SK-N-DZ (cell line): ENCODE data around the gene COL5A1.
"Not testable (repeated sequence)": the region's sequence is repeated elsewhere in the genome, so short reads cannot be mapped to it uniquely, and the experiment has no call there.

Experiments used
- DNase-seq: peaks from one replicate; pipeline ENCODE4 v3.0.0-alpha.2; 2015; ENCODE audit warnings: low spot score

Gene COL5A1

GRCh38 chr9:134707731-134708671 lies 66.4 kb downstream of the COL5A1 start:
- no peak for DNase-seq

GRCh38 chr9:134708672-134709038 lies 67.1 kb downstream of the COL5A1 start:
- DNase-seq: no peak

GRCh38 chr9:134709512-134710270 lies 68.1 kb downstream of the COL5A1 start:
- DNase-seq: no peak

- no peak for DNase-seq
These were observed 68.6 kb downstream of the COL5A1 start for GRCh38 chr9:134710271-134710540.

GRCh38 chr9:134710901-134711300 lies 69.3 kb downstream of the COL5A1 start:
- no peak for DNase-seq

GRCh38 chr9:134712243-134712642 lies 70.6 kb downstream of the COL5A1 start:
- no peak for DNase-seq

- no peak for DNase-seq
These were observed 71.3 kb downstream of the COL5A1 start for GRCh38 chr9:134712926-134713325.

- not testable (repeated sequence) for DNase-seq
These were observed 73.9 kb downstream of the COL5A1 start for GRCh38 chr9:134715536-134715935.

- DNase-seq: no peak
These were observed 74.5 kb downstream of the COL5A1 start for GRCh38 chr9:134716067-134716466.

- no peak for DNase-seq
These were observed 75.5 kb downstream of the COL5A1 start for GRCh38 chr9:134717056-134717455.

- no peak for DNase-seq
These were observed 76.5 kb downstream of the COL5A1 start for GRCh38 chr9:134717924-134718645.

- no peak for DNase-seq
These were observed 77.7 kb downstream of the COL5A1 start for GRCh38 chr9:134719331-134719730.

- no peak for DNase-seq
These were observed 78.6 kb downstream of the COL5A1 start for GRCh38 chr9:134720136-134720753.

- DNase-seq: no peak
These were observed 79.2 kb downstream of the COL5A1 start for GRCh38 chr9:134720796-134721195.

GRCh38 chr9:134721344-134721743 lies 79.7 kb downstream of the COL5A1 start:
- no peak for DNase-seq

- no peak for DNase-seq
These were observed 80.6 kb downstream of the COL5A1 start for GRCh38 chr9:134722120-134722701.

- no peak for DNase-seq
These were observed 81.4 kb downstream of the COL5A1 start for GRCh38 chr9:134723037-134723436.

- DNase-seq: no peak
These were observed 82.0 kb downstream of the COL5A1 start for GRCh38 chr9:134723491-134724190.

GRCh38 chr9:134724202-134724911 lies 82.8 kb downstream of the COL5A1 start:
- DNase-seq: no peak
